OCI-LY1 (cell line): ENCODE measurements around the gene NMRK1.

Experiments
- H2AFZ ChIP-seq: fragments of 200-600 bp; sonication (generic), shearing (Covaris generic); 2 replicates; pipeline ENCODE4 v1.6.0; 2014; ENCODE audit warnings: antibody characterized with exemption, mild to moderate bottlenecking, low read length
- H3F3A ChIP-seq: fragments of 200-600 bp; sonication (generic), shearing (Covaris generic); 2 replicates; pipeline ENCODE4 v1.6.0; 2014; ENCODE audit warnings: mild to moderate bottlenecking, antibody characterized with exemption, low read length, moderate library complexity; ENCODE audit not compliant: insufficient read depth
- H3K27ac ChIP-seq: fragments of 200-600 bp; sonication (generic); 2 replicates; pipeline ENCODE4 v1.5.1; 2014; ENCODE audit warnings: low read length, mixed run types, mild to moderate bottlenecking, low read depth; ENCODE audit not compliant: poor library complexity, severe bottlenecking
- H3K27me3 ChIP-seq: fragments of 200-600 bp; sonication (generic); 2 replicates; pipeline ENCODE4 v1.6.0; 2014; ENCODE audit warnings: antibody characterized with exemption, mild to moderate bottlenecking, low read length, moderate library complexity; ENCODE audit not compliant: insufficient read depth
- H3K36me3 ChIP-seq: fragments of 200-600 bp; sonication (generic); 2 replicates; pipeline ENCODE4 v1.6.1; 2014; ENCODE audit warnings: mild to moderate bottlenecking, antibody characterized with exemption, low read length, moderate library complexity, mixed read lengths; ENCODE audit not compliant: insufficient read depth
- H3K4me1 ChIP-seq: fragments of 200-600 bp; sonication (generic); 2 replicates; pipeline ENCODE4 v1.5.1; 2014; ENCODE audit warnings: mild to moderate bottlenecking, low read length, moderate library complexity; ENCODE audit not compliant: insufficient read depth, severe bottlenecking
- H3K4me2 ChIP-seq: fragments of 200-600 bp; sonication (generic), shearing (Covaris generic); 2 replicates; pipeline ENCODE4 v1.6.1; 2014; ENCODE audit warnings: low read length
- H3K4me3 ChIP-seq: fragments of 200-600 bp; sonication (generic); 2 replicates; pipeline ENCODE4 v1.5.1; 2014; ENCODE audit warnings: low read length, low read depth, mild to moderate bottlenecking, mixed read lengths; ENCODE audit not compliant: poor library complexity, severe bottlenecking
- H3K79me2 ChIP-seq: fragments of 200-600 bp; shearing (Covaris generic); 2 replicates; pipeline ENCODE4 v1.6.1; 2016; ENCODE audit warnings: mixed run types, low read length, mixed read lengths; ENCODE audit not compliant: insufficient read depth
- H3K9ac ChIP-seq: fragments of 200-600 bp; sonication (generic), shearing (Covaris generic); 2 replicates; pipeline ENCODE4 v1.6.1; 2014; ENCODE audit warnings: mild to moderate bottlenecking, low read length, mixed read lengths
- H3K9me2 ChIP-seq: fragments of 200-600 bp; sonication (generic), shearing (Covaris generic); 2 replicates; pipeline ENCODE4 v1.6.1; 2014; ENCODE audit warnings: low read depth, mild to moderate bottlenecking, low read length, mixed read lengths
- H3K9me3 ChIP-seq: fragments of 200-600 bp; shearing (Covaris generic); 2 replicates; pipeline ENCODE4 v1.6.1; 2014; ENCODE audit warnings: low read length, mixed read lengths
- H4K20me1 ChIP-seq: fragments of 200-600 bp; sonication (generic), shearing (Covaris generic); 2 replicates; pipeline ENCODE4 v1.6.0; 2016; ENCODE audit warnings: mild to moderate bottlenecking, low read length; ENCODE audit not compliant: insufficient read depth
- EZH2 ChIP-seq: fragments of 200-600 bp; sonication (generic), shearing (Covaris generic); IDR thresholded peaks from 2 replicates; pipeline ENCODE4 v1.8.0; 2017; ENCODE audit warnings: borderline replicate concordance, mixed run types, mild to moderate bottlenecking, antibody characterized with exemption, low read length, moderate library complexity, mixed read lengths
- TF ChIP-seq, protein P1 (sequence below): fragments of 200-600 bp; sonication (generic), shearing (Covaris generic); IDR thresholded peaks from 2 replicates; pipeline ENCODE4 v1.5.1; 2017; ENCODE audit warnings: mild to moderate bottlenecking, antibody characterized with exemption, low read length, moderate library complexity, mixed read lengths

The NMRK1 gene

DNA sequence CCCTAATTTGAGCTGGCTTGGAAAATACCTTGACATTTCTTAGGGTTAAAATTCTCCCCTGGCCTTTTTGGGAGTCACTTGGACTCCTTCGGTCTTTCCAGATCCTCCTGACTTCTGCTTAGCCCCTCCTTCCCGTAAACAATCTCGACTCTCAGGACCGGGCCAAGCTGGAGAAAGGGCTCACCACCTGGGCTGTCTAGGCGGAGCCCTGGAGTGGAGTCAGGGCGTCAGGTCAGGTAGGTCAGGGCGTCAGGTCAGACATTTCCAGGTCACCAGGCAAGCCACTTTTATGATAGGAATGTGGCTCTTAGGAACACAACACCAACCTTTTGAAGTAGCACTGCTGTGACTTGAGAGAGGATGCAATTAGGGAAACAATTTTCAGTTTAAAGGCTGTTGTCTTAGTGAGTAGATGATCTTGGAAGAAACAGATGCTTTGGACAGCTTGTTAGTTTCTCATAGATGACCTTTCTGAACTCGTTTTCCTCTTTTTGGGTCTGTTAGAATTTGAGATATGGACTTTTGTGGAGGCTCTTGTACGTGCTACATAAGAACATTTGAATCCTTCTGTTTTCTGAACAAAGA is 13.1 kb upstream of the NMRK1 start:
- Histone ChIP-seq H2AFZ (no peak overlapping the region), H3K79me2 (peaks cover 67% of the 10 kb centered on the region), H3K36me3 (peaks cover 30% of the 10 kb centered on the region; the same call in 1 of the 2 replicates), H3K4me1 (no peaks in the 10 kb centered on the region), H3K27ac (no peak overlapping the region), H3K27me3 (no peaks in the 10 kb centered on the region), H3F3A (no peaks in the 10 kb centered on the region), H3K4me2 (no peak overlapping the region), H3K4me3 (no peak overlapping the region), H3K9ac (no peak overlapping the region), H4K20me1 (no peaks in the 10 kb centered on the region), H3K9me3 (no peaks in the 10 kb centered on the region), H3K9me2 (no peaks in the 10 kb centered on the region)
- TF ChIP-seq, protein P1, sequence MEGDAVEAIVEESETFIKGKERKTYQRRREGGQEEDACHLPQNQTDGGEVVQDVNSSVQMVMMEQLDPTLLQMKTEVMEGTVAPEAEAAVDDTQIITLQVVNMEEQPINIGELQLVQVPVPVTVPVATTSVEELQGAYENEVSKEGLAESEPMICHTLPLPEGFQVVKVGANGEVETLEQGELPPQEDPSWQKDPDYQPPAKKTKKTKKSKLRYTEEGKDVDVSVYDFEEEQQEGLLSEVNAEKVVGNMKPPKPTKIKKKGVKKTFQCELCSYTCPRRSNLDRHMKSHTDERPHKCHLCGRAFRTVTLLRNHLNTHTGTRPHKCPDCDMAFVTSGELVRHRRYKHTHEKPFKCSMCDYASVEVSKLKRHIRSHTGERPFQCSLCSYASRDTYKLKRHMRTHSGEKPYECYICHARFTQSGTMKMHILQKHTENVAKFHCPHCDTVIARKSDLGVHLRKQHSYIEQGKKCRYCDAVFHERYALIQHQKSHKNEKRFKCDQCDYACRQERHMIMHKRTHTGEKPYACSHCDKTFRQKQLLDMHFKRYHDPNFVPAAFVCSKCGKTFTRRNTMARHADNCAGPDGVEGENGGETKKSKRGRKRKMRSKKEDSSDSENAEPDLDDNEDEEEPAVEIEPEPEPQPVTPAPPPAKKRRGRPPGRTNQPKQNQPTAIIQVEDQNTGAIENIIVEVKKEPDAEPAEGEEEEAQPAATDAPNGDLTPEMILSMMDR = no peak
- no peak for TF ChIP-seq EZH2

DNA sequence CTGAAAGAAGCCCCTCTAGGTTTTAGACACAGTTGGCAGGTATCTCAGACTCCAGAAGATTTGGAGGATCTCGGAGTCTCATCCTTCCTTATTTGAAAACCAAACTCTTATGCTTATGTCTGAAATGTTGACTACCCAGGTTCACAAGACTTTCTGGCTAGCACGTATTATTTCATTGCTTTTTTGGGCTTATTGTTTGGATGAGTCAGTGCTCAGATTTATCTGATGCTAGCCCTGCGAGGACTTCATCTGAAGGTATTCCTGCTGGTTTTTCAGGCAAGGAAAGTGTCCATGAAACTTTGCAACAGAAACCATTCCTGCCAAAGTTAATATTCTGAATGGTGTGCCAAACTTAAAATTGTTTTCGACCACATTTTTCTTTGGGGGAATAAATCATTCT is 8.8 kb upstream of the NMRK1 start:
- H3K4me2 ChIP-seq = no peak overlapping the region
- H3K4me3 ChIP-seq = no peak overlapping the region
- no peaks in the 10 kb centered on the region for H3K9me2 ChIP-seq
- no peak for TF ChIP-seq EZH2
- H3K4me1 ChIP-seq = peaks cover 16% of the 10 kb centered on the region
- H3K27me3 ChIP-seq = no peaks in the 10 kb centered on the region
- H3K27ac ChIP-seq = no peak overlapping the region
- peaks cover 16% of the 10 kb centered on the region; the same call in 1 of the 2 replicates for H3K36me3 ChIP-seq
- H3K9me3 ChIP-seq = no peaks in the 10 kb centered on the region
- H2AFZ ChIP-seq = no peak overlapping the region
- no peaks in the 10 kb centered on the region for H3F3A ChIP-seq
- H3K9ac ChIP-seq = no peak overlapping the region
- H3K79me2 ChIP-seq = peaks cover 83% of the 10 kb centered on the region
- no peaks in the 10 kb centered on the region for H4K20me1 ChIP-seq

DNA sequence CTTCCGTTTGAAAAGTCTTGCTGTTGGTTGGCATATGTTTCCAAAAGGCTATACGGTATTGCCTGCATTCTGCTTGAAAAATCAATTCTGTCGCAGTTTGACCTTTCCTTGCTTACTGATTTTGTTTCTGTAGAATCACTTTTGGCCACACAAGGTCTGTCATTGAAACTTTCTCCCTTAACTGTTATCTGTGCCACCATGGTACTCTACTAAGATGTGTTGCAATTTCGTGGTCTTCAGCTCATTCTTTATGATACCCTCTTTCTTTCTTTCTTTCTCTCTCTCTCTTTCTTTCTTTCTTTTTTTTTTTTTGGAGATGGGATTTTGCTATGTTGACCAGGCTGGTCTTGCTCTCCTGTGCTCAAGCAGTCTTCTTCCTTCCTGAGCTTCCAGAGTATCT is 4.8 kb upstream of the NMRK1 start:
- H3K9me2 ChIP-seq = no peaks in the 10 kb centered on the region
- H3K4me2 ChIP-seq = no peak overlapping the region
- TF ChIP-seq, protein P1 = no peak
- no peak for TF ChIP-seq EZH2
- H3K36me3 ChIP-seq = peaks cover 10% of the 10 kb centered on the region; the same call in 1 of the 2 replicates
- H3K4me3 ChIP-seq = no peak overlapping the region
- H4K20me1 ChIP-seq = no peaks in the 10 kb centered on the region
- peaks cover 88% of the 10 kb centered on the region for H3K79me2 ChIP-seq
- no peaks in the 10 kb centered on the region for H3F3A ChIP-seq
- no peak overlapping the region for H2AFZ ChIP-seq
- no peak overlapping the region for H3K27ac ChIP-seq
- H3K9ac ChIP-seq = no peak overlapping the region
- H3K4me1 ChIP-seq = peaks cover 39% of the 10 kb centered on the region
- no peaks in the 10 kb centered on the region for H3K27me3 ChIP-seq
- H3K9me3 ChIP-seq = no peaks in the 10 kb centered on the region

DNA sequence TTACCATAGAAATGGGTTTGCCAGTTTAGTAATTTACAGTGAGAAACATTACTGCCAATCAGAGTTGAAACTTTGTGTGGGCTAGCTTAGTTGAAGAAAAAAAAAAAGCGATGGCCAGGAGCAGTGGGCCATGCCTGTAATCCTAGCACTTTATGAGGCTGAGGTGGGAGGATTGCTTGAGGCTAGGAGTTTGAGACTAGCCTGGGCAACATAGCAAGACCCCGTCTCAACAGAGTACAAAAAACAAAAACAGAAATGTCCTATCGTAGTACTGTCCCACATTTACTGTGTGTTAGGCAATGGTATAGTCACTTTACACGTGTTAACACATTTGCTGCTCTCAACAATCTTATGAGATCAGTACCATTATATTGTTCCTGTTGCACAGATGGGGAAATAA is 2.6 kb upstream of the NMRK1 start:
- Histone ChIP-seq H3K4me2 (peak overlapping the region; percentile 71; the same call in 1 of the 2 replicates), H3K4me3 (peak overlapping the region; percentile 98), H3K27ac (peak overlapping the region; percentile 65), H3K9me2 (no peaks in the 10 kb centered on the region), H3K27me3 (no peaks in the 10 kb centered on the region), H3K79me2 (peaks cover 77% of the 10 kb centered on the region), H3K9me3 (no peaks in the 10 kb centered on the region), H3K9ac (peak overlapping the region; percentile 16; the same call in 1 of the 2 replicates), H3K36me3 (0 out of 2 replicates have a peak, but pooled peaks cover 4% of the 10 kb centered on the region), H3K4me1 (peaks cover 56% of the 10 kb centered on the region), H4K20me1 (no peaks in the 10 kb centered on the region), H3F3A (0 out of 2 replicates have a peak, but pooled peaks cover 5% of the 10 kb centered on the region), H2AFZ (no peak overlapping the region)
- TF ChIP-seq EZH2 = no peak
- TF ChIP-seq, protein P1 = no peak
